Testis (tissue), 3 donors: ENCODE results near the gene PRKD3. TPM values are rescaled to one million over a fixed set of nuclear protein-coding genes. Genes with fewer than 3 reads are reported as not detected.

Experiments used
- DNase-seq: peaks from one replicate; pipeline ENCODE4 v3.0.0-alpha.2; 2019
- H3K27ac ChIP-seq, 2 donors: fragments of 200-600 bp; sonication (generic); one replicate each; pipeline ENCODE4 v1.5.1; 2019
- H3K27me3 ChIP-seq: fragments of 200-600 bp; sonication (generic); one replicate; pipeline ENCODE4 v1.5.1; 2019
- H3K36me3 ChIP-seq: fragments of 200-600 bp; sonication (generic); one replicate; pipeline ENCODE4 v1.5.1; 2017; ENCODE audit warnings: low read depth; ENCODE audit errors: missing control alignments
- H3K4me1 ChIP-seq: fragments of 200-600 bp; sonication (generic); one replicate; pipeline ENCODE4 v1.5.1; 2019
- H3K4me3 ChIP-seq, 2 donors: fragments of 200-600 bp; sonication (generic); one replicate each; pipeline ENCODE4 v1.5.1; 2017 to 2019
- H3K9me3 ChIP-seq: fragments of 200-600 bp; sonication (generic); one replicate; pipeline ENCODE4 v1.5.1; 2017
- POLR2A ChIP-seq: fragments of 450-650 bp; IDR thresholded peaks from one replicate; pipeline ENCODE4 v1.6.1; 2017; ENCODE audit warnings: antibody characterized with exemption, mild to moderate bottlenecking, moderate library complexity
- WGBS, 2 donors: methylation state at CpG; one replicate each; pipeline ENCODE4 v1.1.5; 2018; 5-methylcytosine and 5-hydroxymethylcytosine counted together
- intact Hi-C: fragments of 100-400 bp; cut with DNase I; formaldehyde crosslinking; loops from one replicate; pipeline ENCODE4 v1.15.1; 2023; ENCODE audit warnings: low total_unique reads
- polyA plus RNA-seq: library from polyadenylated mRNA; stranded (reverse); fragments of 350-450 nt; fragmentation: Illumina TruSeq; extraction: RNeasy Lipid Tissue Mini Kit (QIAGEN cat#74804); gene quantifications from one replicate; pipeline ENCODE4 v1.2.3, GENCODE V29; 2014; ENCODE audit warnings: low read depth, low replicate concordance; ENCODE audit not compliant: insufficient read depth
- total RNA-seq, 2 donors: library from RNA; depleted of rRNA; stranded (reverse); fragments of >200 nt; gene quantifications; one replicate each; pipeline ENCODE4 v1.2.3, GENCODE V29; 2016
- TF ChIP-seq, protein P1 (sequence below), 3 experiments: fragments of 450-650 bp in 2 of 3; fragments of 200-600 bp in 1 of 3; sonication (generic) in 1 of 3; IDR thresholded peaks; one replicate each; pipeline ENCODE4 v1.5.1; 2016 to 2019; ENCODE audit warnings: antibody characterized with exemption in 3 of 3, mild to moderate bottlenecking in 2 of 3, moderate library complexity in 1 of 3

PRKD3 gene
- total and polyA plus RNA-seq, 3 donors from 2014 or later, result 46.0 to 78.1 (median 52.3) TPM

GRCh38 chr2:37330681-37331080, 6.0 kb upstream of the PRKD3 start:
- H3K9me3 ChIP-seq, result no peaks in the 10 kb centered on the region
- no peak overlapping the region for H3K4me3 ChIP-seq
- H3K36me3 ChIP-seq, result no peaks in the 10 kb centered on the region
- DNase-seq, result no peak
- TF ChIP-seq, protein P1, sequence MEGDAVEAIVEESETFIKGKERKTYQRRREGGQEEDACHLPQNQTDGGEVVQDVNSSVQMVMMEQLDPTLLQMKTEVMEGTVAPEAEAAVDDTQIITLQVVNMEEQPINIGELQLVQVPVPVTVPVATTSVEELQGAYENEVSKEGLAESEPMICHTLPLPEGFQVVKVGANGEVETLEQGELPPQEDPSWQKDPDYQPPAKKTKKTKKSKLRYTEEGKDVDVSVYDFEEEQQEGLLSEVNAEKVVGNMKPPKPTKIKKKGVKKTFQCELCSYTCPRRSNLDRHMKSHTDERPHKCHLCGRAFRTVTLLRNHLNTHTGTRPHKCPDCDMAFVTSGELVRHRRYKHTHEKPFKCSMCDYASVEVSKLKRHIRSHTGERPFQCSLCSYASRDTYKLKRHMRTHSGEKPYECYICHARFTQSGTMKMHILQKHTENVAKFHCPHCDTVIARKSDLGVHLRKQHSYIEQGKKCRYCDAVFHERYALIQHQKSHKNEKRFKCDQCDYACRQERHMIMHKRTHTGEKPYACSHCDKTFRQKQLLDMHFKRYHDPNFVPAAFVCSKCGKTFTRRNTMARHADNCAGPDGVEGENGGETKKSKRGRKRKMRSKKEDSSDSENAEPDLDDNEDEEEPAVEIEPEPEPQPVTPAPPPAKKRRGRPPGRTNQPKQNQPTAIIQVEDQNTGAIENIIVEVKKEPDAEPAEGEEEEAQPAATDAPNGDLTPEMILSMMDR (IDR thresholded peaks at IDR 0.05), result no peak
- TF ChIP-seq POLR2A, result no peak
- H3K4me1 ChIP-seq, result no peaks in the 10 kb centered on the region
- intact Hi-C loops, result no loop called here
- no peak overlapping the region for H3K27ac ChIP-seq
- no peaks in the 10 kb centered on the region for H3K27me3 ChIP-seq

GRCh38 chr2:37326866-37327634, 2.4 kb upstream of the PRKD3 start:
- TF ChIP-seq, protein P1 (IDR thresholded peaks at IDR 0.05), result no peak
- no peak for TF ChIP-seq POLR2A

GRCh38 chr2:37326285-37326684, 1.7 kb upstream of the PRKD3 start:
- Histone ChIP-seq H3K36me3 (no peaks in the 10 kb centered on the region), H3K9me3 (no peaks in the 10 kb centered on the region), H3K4me1 (peaks cover 9% of the 10 kb centered on the region), H3K4me3 (no peak overlapping the region), H3K27ac (peak overlapping the region in 1 of 2 donors; percentile 95), H3K27me3 (no peaks in the 10 kb centered on the region)
- DNase-seq, result peak; percentile 44
- intact Hi-C loops, result no loop called here
- WGBS, 2 donors, result 5 to 7% methylated on average over 2 of the region's 2 CpGs
- no peak for TF ChIP-seq POLR2A
- TF ChIP-seq, protein P1 (IDR thresholded peaks at IDR 0.05), result no peak

More at GRCh38 chr2:37326866-37327634, 2.4 kb upstream of the PRKD3 start:
- DNase-seq, result no peak
- H3K9me3 ChIP-seq, result no peaks in the 10 kb centered on the region
- no peaks in the 10 kb centered on the region for H3K36me3 ChIP-seq
- H3K4me3 ChIP-seq, result no peak overlapping the region
- peak overlapping the region in 1 of 2 donors; percentile 95 for H3K27ac ChIP-seq
- H3K27me3 ChIP-seq, result no peaks in the 10 kb centered on the region
- WGBS, 2 donors, result 79 to 82% methylated on average over 8 of the region's 8 CpGs
- H3K4me1 ChIP-seq, result peaks cover 6% of the 10 kb centered on the region
- intact Hi-C loops, result no loop called here

DNA sequence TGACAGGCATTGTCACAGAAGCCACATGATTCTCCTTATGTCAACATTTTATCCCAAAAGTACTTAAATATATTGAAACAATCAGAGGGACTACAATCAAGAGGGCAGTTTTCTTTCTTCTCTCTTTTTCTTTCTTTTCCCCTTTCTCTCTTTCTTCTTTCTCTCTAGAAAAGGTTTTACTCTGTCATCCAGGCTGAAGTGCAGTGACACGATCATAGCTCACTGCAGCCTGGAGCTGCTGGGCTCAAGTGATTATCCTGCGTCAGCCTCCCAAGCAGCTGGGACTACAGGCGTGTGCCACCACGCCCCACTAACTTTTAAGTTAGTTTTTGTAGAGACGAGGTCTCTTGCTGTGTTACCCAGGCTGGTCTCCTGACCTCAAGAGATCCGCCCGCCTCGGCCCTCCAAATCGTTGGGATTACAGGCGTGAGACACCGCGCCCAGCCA, 1.0 kb upstream of the PRKD3 start:
- TF ChIP-seq POLR2A, result no peak
- TF ChIP-seq, protein P1 (IDR thresholded peaks at IDR 0.05), result no peak
- Histone ChIP-seq H3K4me3 (peak overlapping the region; percentile 83), H3K36me3 (no peaks in the 10 kb centered on the region), H3K4me1 (peaks cover 9% of the 10 kb centered on the region), H3K9me3 (no peaks in the 10 kb centered on the region), H3K27ac (peak overlapping the region; percentile 88 to 95), H3K27me3 (no peaks in the 10 kb centered on the region)
- 69 to 72% methylated on average over 12 of the region's 12 CpGs for WGBS, 2 donors
- intact Hi-C loops, result no loop called here
- DNase-seq, result peak; percentile 16

DNA sequence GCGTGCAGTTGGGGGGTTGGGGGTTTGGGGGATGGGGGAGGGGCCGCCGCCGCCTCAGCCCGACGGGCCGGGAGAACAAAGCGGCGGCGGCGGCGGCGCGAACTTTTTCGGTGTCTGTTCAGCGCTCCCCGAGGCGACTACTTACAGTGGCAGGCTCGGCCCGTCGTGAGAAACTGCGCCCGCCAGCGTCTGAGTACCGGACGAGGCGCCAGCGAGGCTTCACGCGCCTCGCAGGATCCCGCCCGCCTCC, 172 bp downstream of the PRKD3 start:
- intact Hi-C loops, result no loop called here

More for the DNA sequence above, 172 bp downstream of the PRKD3 start:
- peak overlapping the region; percentile 83 for H3K4me3 ChIP-seq
- TF ChIP-seq, protein P1 (IDR thresholded peaks at IDR 0.05), result no peak
- DNase-seq, result no peak
- H3K4me1 ChIP-seq, result peaks cover 9% of the 10 kb centered on the region
- H3K36me3 ChIP-seq, result no peaks in the 10 kb centered on the region
- H3K9me3 ChIP-seq, result no peaks in the 10 kb centered on the region
- no CpG with 5 or more reads among the region's 33 CpGs for WGBS, 2 donors
- H3K27me3 ChIP-seq, result no peaks in the 10 kb centered on the region
- peak overlapping the region; percentile 88 to 95 for H3K27ac ChIP-seq
